Endothelial cell of umbilical vein (primary cell): ENCODE results near the gene COL4A2.

ENCODE experiments used
- EZH2 ChIP-seq: IDR thresholded peaks from 2 replicates; pipeline ENCODE4 v1.6.1; 2012; ENCODE audit warnings: borderline replicate concordance, low read depth, mild to moderate bottlenecking, moderate library complexity, low read length, inconsistent platforms; ENCODE audit not compliant: severe bottlenecking
- GATA2 ChIP-seq: IDR thresholded peaks from 2 replicates; pipeline ENCODE4 v1.7.0; 2011; ENCODE audit warnings: low read depth, mild to moderate bottlenecking, moderate library complexity, mixed read lengths, low read length; ENCODE audit not compliant: insufficient read length, insufficient read depth
- JUN ChIP-seq: IDR thresholded peaks from 2 replicates; pipeline ENCODE4 v1.6.1; 2011; ENCODE audit warnings: borderline replicate concordance, low read depth; ENCODE audit not compliant: insufficient read length, insufficient read depth
- MAX ChIP-seq: IDR thresholded peaks from 2 replicates; pipeline ENCODE4 v1.6.1; 2011; ENCODE audit not compliant: insufficient read depth, insufficient read length
- POLR2A ChIP-seq: IDR thresholded peaks from 2 replicates; pipeline ENCODE4 v1.6.1; 2012; ENCODE audit warnings: low read depth, mild to moderate bottlenecking, control low read depth, low read length
- POLR2AphosphoS5 ChIP-seq: IDR thresholded peaks from 2 replicates; pipeline ENCODE4 v1.6.1; 2012; ENCODE audit warnings: low read depth, mild to moderate bottlenecking, control low read depth, low read length, moderate library complexity; ENCODE audit not compliant: insufficient read depth
- TF ChIP-seq, protein P1 (sequence below), 2 donors: IDR thresholded peaks; 1 replicate in 1 of 2; 2 replicates in 1 of 2; pipeline ENCODE4 v1.5.1; 2011; ENCODE audit warnings: low read length in 2 of 2, mild to moderate bottlenecking in 2 of 2, moderate library complexity in 2 of 2, control low read depth in 1 of 2, inconsistent platforms in 1 of 2, low read depth in 1 of 2; ENCODE audit not compliant: insufficient read depth in 1 of 2; ENCODE audit errors: extremely low read depth in 1 of 2

DNA sequence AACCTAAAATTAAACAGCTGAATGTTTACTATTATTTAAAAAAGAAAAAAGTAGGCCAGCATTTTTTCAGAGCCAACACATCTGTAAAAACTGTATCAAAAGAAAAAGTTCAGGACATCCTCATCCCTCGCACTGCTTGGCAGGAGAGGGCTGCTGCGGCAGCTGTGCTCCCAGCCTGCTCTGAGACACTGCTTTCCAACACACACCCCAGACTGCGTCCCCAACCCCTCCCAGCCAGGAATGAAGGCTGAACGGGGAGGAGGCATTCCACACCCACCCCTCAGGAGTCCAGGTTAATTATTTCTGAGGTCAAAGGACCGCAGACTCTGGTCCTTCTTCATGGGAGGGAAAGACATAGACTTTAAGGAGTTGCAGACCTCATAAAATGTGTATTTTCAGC is 43.2 kb upstream of the COL4A2 start:
- TF ChIP-seq, protein P1, sequence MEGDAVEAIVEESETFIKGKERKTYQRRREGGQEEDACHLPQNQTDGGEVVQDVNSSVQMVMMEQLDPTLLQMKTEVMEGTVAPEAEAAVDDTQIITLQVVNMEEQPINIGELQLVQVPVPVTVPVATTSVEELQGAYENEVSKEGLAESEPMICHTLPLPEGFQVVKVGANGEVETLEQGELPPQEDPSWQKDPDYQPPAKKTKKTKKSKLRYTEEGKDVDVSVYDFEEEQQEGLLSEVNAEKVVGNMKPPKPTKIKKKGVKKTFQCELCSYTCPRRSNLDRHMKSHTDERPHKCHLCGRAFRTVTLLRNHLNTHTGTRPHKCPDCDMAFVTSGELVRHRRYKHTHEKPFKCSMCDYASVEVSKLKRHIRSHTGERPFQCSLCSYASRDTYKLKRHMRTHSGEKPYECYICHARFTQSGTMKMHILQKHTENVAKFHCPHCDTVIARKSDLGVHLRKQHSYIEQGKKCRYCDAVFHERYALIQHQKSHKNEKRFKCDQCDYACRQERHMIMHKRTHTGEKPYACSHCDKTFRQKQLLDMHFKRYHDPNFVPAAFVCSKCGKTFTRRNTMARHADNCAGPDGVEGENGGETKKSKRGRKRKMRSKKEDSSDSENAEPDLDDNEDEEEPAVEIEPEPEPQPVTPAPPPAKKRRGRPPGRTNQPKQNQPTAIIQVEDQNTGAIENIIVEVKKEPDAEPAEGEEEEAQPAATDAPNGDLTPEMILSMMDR (IDR thresholded peaks at IDR 0.05; ENCODE audit: extremely low read depth in 1 of 2, insufficient read depth in 1 of 2, low read depth in 1 of 2, low read length in 2 of 2): no peak
- no peak for TF ChIP-seq MAX
- TF ChIP-seq POLR2A: no peak
- no peak for TF ChIP-seq GATA2
- no peak for TF ChIP-seq JUN
- TF ChIP-seq POLR2AphosphoS5: no peak
- TF ChIP-seq EZH2: no peak
